Measurements from ENCODE around the gene DOK6.

DNA sequence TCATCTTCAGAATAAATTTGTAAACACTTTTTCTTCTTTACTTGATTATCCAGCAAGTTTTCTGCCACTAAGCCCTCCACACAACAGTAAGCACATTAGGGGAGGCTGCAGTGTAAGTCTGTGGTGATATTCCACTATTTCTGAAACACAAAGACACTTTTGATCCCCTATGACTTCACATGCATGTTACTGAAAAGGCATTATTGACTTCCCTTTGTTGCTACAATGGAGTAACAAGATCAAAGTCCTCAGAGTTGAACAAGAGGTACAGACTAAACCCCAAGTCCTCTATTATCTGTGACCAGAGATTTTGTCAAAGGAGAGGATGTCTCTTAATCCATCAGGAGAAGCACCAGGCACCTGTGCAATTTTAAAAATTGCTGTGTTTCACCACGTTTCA is 389.1 kb downstream of the DOK6 start:
- TF ChIP-seq, protein P1, sequence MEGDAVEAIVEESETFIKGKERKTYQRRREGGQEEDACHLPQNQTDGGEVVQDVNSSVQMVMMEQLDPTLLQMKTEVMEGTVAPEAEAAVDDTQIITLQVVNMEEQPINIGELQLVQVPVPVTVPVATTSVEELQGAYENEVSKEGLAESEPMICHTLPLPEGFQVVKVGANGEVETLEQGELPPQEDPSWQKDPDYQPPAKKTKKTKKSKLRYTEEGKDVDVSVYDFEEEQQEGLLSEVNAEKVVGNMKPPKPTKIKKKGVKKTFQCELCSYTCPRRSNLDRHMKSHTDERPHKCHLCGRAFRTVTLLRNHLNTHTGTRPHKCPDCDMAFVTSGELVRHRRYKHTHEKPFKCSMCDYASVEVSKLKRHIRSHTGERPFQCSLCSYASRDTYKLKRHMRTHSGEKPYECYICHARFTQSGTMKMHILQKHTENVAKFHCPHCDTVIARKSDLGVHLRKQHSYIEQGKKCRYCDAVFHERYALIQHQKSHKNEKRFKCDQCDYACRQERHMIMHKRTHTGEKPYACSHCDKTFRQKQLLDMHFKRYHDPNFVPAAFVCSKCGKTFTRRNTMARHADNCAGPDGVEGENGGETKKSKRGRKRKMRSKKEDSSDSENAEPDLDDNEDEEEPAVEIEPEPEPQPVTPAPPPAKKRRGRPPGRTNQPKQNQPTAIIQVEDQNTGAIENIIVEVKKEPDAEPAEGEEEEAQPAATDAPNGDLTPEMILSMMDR (IDR thresholded peaks at IDR 0.05): no peak
- TF ChIP-seq EZH2 (IDR thresholded peaks at IDR 0.05; ENCODE audit: borderline replicate concordance, insufficient read depth, low read depth, low read length, poor library complexity, severe bottlenecking): no peak

Data from B cell (primary cell).